ENCODE results near the gene SHTN1.

DNA sequence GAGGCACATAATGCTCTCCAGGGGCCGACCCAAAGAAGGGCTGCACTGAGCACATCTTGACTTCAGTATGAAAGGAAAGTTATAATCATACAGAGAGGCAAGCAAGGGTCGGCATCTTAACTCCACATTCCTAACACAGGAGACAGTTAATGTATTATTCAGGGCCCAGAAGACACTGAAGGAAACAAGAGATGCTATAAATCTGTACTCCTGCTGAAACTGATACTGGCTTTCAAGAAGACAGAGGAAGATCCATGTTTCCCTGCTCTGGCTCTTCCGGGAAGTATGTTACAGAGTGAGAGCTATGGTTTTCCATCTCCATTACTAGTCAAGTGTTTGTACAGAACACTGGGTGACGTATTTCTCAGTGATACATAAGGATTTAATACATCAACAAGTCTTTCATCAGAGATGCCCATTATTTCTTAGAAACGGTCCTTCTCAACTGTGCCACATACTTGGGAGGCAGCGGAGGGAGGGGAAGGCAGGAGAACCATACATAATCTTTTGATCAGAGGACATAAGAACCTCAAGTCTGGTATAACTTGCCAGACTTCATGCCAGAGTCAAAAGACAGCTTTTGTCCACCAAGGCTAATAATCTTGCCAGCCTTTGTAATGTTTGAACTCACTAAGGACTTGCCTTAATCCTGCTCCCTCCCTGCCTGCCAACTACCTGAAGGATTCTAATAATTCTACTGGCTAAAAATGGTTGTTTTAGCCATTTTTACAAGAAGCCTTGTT, 97.6 kb downstream of the SHTN1 start:
- no peak for TF ChIP-seq CTCF (conservative IDR thresholded peaks at IDR 0.05; ENCODE audit: low read depth, low read length)
- no peak for TF ChIP-seq EZH2 (IDR thresholded peaks at IDR 0.05; ENCODE audit: borderline replicate concordance, low read depth, low read length, poor library complexity, severe bottlenecking)
